Smooth muscle cell (in vitro differentiated cells): ENCODE measurements around the gene PROX2. TPM values are rescaled to one million over a fixed set of nuclear protein-coding genes. Genes with fewer than 3 reads are reported as not detected.

Experiments used
- DNase-seq: peaks from one replicate; lab custom pipeline; 2025; ENCODE audit not compliant: unreplicated experiment; lab: John Stamatoyannopoulos, UW
- H2AFZ ChIP-seq: fragments of 200-600 bp; sonication (generic); 2 replicates; pipeline ENCODE4 v1.6.0; 2016; ENCODE audit warnings: antibody characterized with exemption, low read depth, mild to moderate bottlenecking
- H3F3A ChIP-seq: fragments of 200-600 bp; sonication (generic); 2 replicates; pipeline ENCODE4 v1.6.0; 2017; ENCODE audit warnings: antibody characterized with exemption, low read depth
- H3K27ac ChIP-seq: fragments of 200-600 bp; sonication (generic); 2 replicates; pipeline ENCODE4 v1.5.1; 2016; ENCODE audit warnings: low read depth, mild to moderate bottlenecking
- H3K27me3 ChIP-seq: fragments of 200-600 bp; sonication (generic); 2 replicates; pipeline ENCODE4 v1.6.1; 2016; ENCODE audit warnings: low read depth, mild to moderate bottlenecking
- H3K36me3 ChIP-seq: fragments of 200-600 bp; sonication (generic); 2 replicates; pipeline ENCODE4 v1.5.1; 2016; ENCODE audit warnings: low read depth
- H3K4me1 ChIP-seq: fragments of 200-600 bp; sonication (generic); 2 replicates; pipeline ENCODE4 v1.5.1; 2016; ENCODE audit warnings: low read depth
- H3K4me2 ChIP-seq: fragments of 200-600 bp; sonication (generic); 2 replicates; pipeline ENCODE4 v1.6.0; 2016; ENCODE audit warnings: mild to moderate bottlenecking
- H3K4me3 ChIP-seq: fragments of 200-600 bp; sonication (generic); 2 replicates; pipeline ENCODE4 v1.5.1; 2016; ENCODE audit warnings: mild to moderate bottlenecking
- H3K79me2 ChIP-seq: fragments of 200-600 bp; sonication (generic); 2 replicates; pipeline ENCODE4 v1.6.0; 2016; ENCODE audit warnings: low read depth, mild to moderate bottlenecking
- H3K9ac ChIP-seq: fragments of 200-600 bp; sonication (generic); 2 replicates; pipeline ENCODE4 v1.6.0; 2016; ENCODE audit warnings: low read depth
- H3K9me3 ChIP-seq: fragments of 200-600 bp; sonication (generic); replicated peaks from 2 replicates; pipeline ENCODE4 v1.5.1; 2016; ENCODE audit warnings: low read depth
- H4K20me1 ChIP-seq: fragments of 200-600 bp; sonication (generic); 2 replicates; pipeline ENCODE4 v1.6.0; 2016; ENCODE audit warnings: low read depth
- CTCF ChIP-seq: fragments of 200-600 bp; sonication (generic); IDR thresholded peaks from 2 replicates; pipeline ENCODE4 v1.5.1; 2017; ENCODE audit warnings: borderline replicate concordance, mild to moderate bottlenecking, antibody characterized with exemption; ENCODE audit not compliant: insufficient read depth, poor library complexity, severe bottlenecking
- WGBS: methylation state at CpG from one replicate; pipeline ENCODE4 v1.1.7; 2016; ENCODE audit warnings: low lambda C conversion rate; 5-methylcytosine and 5-hydroxymethylcytosine counted together
- polyA plus RNA-seq: library from polyadenylated mRNA; unstranded; fragments of >200 nt; fragmentation: Nextera tagmentation; extraction: Ambion mirVana; gene quantifications from 2 replicates; pipeline ENCODE4 v1.2.1, GENCODE V29; 2016
- total RNA-seq: library from RNA; depleted of rRNA; stranded (reverse); fragments of >200 nt; gene quantifications from 2 replicates; pipeline ENCODE4 v1.2.3, GENCODE V29; 2014

The PROX2 gene
- total and polyA plus RNA-seq, 2 experiments from 2014 or later, result 0.08 TPM; not detected in 1

- no peaks in the 10 kb centered on the region for H3K79me2 ChIP-seq
- no peak overlapping the region for H3K27ac ChIP-seq
- peaks cover 8% of the 10 kb centered on the region for H4K20me1 ChIP-seq
- no peak overlapping the region for H2AFZ ChIP-seq
- no peak for DNase-seq
- H3K4me2 ChIP-seq, result no peak overlapping the region
- WGBS, result 95% methylated on average over 6 of the region's 6 CpGs
- H3K9me3 ChIP-seq, result no peaks in the 10 kb centered on the region
- no peaks in the 10 kb centered on the region for H3K27me3 ChIP-seq
- H3K9ac ChIP-seq, result no peak overlapping the region
- H3K36me3 ChIP-seq, result no peaks in the 10 kb centered on the region
- H3K4me1 ChIP-seq, result no peaks in the 10 kb centered on the region
- H3K4me3 ChIP-seq, result no peak overlapping the region
- no peak for TF ChIP-seq CTCF
- H3F3A ChIP-seq, result peaks cover 9% of the 10 kb centered on the region
Observed at GRCh38 chr14:74907744-74908143, 31.8 kb upstream of the PROX2 start.

GRCh38 chr14:74906925-74907521 lies 31.1 kb upstream of the PROX2 start:
- Histone ChIP-seq H3K27me3 (no peaks in the 10 kb centered on the region), H3K4me1 (no peaks in the 10 kb centered on the region), H3F3A (peaks cover 9% of the 10 kb centered on the region), H3K36me3 (no peaks in the 10 kb centered on the region), H4K20me1 (peaks cover 8% of the 10 kb centered on the region), H3K4me3 (no peak overlapping the region), H3K4me2 (no peak overlapping the region), H3K9ac (no peak overlapping the region), H3K79me2 (no peaks in the 10 kb centered on the region), H3K27ac (no peak overlapping the region), H3K9me3 (no peaks in the 10 kb centered on the region), H2AFZ (no peak overlapping the region)
- TF ChIP-seq CTCF, result peak; percentile 18
- DNase-seq, result no peak
- WGBS, result 96% methylated on average over 12 of the region's 12 CpGs

- Histone ChIP-seq H3K4me2 (no peak overlapping the region), H3K9ac (no peak overlapping the region), H3K27ac (no peak overlapping the region), H2AFZ (no peak overlapping the region), H3K79me2 (no peaks in the 10 kb centered on the region), H3K4me1 (no peaks in the 10 kb centered on the region), H3K27me3 (no peaks in the 10 kb centered on the region), H4K20me1 (peaks cover 8% of the 10 kb centered on the region), H3F3A (peaks cover 9% of the 10 kb centered on the region), H3K36me3 (peaks cover 7% of the 10 kb centered on the region), H3K4me3 (no peak overlapping the region), H3K9me3 (no peaks in the 10 kb centered on the region)
- 58% methylated on average over 14 of the region's 14 CpGs for WGBS
- peak; percentile 46 for DNase-seq
- peak; percentile 95 for TF ChIP-seq CTCF
Observed at GRCh38 chr14:74905595-74906142, 29.7 kb upstream of the PROX2 start.
